HG03039 (cell line): Measurements from ENCODE around the gene CCDC148.
"Not testable (repeated sequence)": the region's sequence is repeated elsewhere in the genome, so short reads cannot be mapped to it uniquely, and the experiment has no call there.

Source experiments
- ATAC-seq: cut with Tn5 transposase; IDR thresholded peaks from one replicate; pipeline ENCODE4 v1.9.1; 2021; ENCODE audit warnings: mild to moderate bottlenecking, moderate library complexity; ENCODE audit not compliant: unreplicated experiment

CCDC148 gene

DNA sequence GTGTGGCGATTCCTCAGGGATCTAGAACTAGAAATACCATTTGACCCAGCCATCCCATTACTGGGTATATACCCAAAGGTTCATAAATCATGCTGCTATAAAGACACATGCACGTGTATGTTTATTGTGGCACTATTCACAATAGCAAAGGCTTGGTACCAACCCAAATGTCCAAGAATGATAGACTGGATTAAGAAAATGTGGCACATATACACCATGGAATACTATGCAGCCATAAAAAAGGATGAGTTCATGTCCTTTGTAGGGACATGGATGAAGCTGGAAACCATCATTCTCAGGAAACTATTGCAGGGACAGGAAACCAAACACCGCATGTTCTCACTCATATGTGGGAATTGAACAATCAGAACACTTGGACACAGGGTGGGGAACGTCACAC, 17.5 kb downstream of the CCDC148 start:
- not testable (repeated sequence) for ATAC-seq

DNA sequence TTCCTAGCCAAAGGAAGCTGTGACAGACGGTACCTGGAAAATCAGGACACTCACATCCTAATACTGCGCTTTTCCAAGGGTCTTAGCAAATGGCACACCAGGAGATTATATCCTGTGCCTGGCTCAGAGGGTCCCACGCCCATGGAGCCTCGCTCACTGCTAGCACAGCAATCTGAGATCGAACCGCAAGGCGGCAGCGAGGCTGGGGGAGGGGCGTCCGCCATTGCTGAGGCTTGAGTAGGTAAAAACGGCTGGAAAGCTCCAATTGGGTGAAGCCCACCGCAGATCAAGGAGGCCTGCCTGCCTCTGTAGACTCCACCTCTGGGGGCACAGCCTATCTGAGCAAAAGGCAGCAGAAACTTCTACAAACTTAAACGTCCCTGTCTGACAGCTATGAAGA, 22.8 kb downstream of the CCDC148 start:
- ATAC-seq = not testable (repeated sequence)

DNA sequence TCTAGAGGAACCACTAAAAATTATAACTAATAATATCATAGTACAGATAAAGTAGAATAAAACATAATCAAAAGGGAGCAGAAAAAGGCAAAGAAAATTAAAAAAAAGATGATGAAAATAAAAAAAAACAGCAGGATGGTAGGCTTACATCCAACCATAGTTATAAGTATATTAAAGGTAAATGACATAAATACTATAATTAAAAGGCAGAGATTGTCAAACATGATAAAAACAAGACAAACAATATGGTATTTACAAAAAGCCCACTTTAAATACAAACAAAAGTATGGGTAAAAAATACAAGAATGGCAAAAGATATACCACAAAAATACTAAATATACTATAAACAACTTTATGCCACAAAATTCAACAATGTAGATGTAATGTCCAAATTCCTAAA, 24.4 kb downstream of the CCDC148 start:
- no peak for ATAC-seq

DNA sequence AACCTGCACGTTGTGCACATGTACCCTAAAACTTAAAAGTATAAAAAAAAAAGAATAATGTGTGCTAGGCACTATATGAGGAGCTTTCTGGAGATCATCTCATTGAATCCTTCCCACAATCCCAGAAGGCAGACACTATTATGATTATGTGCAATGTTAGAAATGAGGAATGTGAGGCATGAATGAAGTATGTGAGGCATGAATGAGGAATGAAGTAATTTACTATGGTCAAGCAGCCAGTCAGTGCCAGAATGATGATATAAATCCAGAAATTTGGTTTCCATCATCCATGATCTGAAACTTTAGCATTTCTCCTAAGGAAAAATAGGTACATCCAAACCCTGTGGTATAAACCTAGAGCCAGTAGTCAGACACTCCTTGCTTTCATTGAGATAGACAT, 42.0 kb downstream of the CCDC148 start:
- ATAC-seq = no peak

DNA sequence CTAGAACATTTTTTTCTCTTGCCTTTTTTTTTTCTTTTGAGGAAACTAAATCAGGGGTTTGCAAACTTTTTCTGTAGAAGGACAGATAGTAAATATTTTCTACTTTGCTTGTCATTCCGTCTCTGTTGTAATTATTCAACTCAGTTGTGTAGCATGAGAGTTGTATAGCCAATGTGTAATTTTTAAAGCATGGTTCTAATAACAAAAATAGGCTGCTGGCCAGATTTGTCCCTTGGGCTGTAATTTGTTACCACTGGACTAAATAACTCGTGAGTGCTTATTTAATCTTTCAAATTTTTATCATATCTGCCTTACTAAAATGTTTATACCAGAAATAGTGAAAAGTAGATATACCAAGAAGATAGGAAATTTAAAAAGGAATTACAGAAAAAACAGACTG, 43.0 kb downstream of the CCDC148 start:
- no peak for ATAC-seq

DNA sequence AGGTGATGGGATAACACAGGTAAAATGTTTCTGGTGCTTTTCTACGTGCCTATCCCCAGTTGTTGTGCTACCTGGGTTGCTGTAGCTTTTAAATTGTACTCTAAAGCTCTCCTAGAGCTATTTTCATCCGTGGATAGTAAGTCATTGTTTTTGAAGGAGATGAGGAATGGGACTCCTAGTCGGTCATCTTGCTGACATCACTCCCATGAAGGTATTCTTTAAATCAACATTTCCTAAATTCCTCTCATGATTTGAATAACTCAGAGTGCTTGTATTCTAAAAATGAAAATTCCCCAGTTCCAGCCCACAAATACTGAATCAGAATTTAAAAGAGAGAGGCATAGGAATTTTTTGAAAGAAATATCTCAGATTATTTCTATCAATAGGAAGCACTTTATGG, 44.3 kb downstream of the CCDC148 start:
- ATAC-seq = no peak

DNA sequence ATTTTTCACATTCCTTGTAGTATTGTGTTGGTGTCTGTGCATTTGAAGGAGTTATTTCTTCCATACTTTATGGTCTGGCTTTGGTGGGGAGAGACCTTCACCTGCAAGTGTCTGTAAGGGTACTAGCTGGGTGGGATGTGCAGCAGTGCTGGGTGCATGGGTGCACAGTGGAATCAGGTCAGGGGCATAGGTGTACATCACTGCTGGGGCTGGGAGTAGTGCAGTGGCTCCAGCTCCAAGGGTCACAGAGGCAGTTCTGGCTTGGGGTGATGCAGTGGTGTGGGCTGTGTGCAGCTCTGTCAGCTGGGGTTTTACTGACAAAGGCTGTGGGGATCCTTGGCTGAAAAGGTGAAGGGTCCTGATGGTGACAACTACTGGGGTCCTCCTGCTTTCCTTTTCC, 44.8 kb downstream of the CCDC148 start:
- ATAC-seq = no peak

DNA sequence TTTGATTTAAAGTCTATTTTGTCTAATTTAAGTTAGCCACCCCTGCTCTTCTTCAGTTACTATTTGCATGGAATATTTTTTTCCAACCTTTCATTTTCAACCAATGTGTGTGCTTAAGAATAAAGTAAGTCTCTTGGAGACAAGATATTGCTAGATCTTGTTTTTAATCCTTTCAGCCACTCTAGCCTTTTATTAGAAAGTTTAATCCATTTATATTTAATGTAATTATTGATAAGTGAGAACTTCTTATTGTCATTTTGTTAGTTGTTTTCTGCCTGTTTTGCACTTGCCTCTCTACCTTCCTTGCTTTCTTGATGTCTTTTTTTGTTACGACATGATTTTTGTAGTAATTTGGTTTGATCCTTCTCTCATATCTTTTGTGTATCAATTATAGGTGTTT, 46.4 kb downstream of the CCDC148 start:
- ATAC-seq = no peak

DNA sequence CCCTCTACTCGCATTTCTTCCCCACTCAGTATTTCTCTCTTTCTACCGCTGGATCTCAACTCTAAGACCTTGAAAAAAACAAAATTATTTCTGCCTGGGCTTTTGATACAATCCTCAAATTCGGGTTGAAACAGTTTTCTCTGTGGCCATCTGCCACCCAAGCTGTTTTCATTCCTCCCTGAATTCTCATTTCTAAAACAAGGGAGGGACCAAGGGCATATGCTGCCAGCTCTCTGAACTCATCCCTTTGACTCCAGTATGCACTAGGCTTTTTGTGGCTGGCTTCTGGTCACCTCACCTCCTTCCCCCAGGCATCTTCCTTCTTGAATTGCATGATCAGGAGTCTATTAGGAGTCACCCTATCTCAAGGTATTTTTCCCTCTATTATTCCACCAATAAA, 49.5 kb downstream of the CCDC148 start:
- no peak for ATAC-seq

DNA sequence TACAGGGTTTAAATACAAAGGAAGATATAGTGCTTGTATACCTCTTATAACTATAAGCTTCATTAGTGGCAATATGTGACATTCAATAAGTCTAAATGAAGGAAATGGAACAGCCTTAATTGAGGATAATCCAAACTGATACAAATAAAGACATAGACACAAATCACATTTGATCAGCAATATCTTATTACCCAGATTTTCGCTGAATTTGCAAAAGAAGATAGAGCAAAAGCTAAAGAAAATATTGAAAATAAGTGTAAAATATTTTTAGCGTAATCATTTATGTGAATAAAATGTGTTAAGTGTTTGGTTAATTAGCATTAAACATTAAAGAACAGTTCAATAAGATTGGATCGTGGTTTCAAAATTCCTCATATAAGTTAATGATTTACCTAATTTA, 51.2 kb downstream of the CCDC148 start:
- ATAC-seq = no peak

DNA sequence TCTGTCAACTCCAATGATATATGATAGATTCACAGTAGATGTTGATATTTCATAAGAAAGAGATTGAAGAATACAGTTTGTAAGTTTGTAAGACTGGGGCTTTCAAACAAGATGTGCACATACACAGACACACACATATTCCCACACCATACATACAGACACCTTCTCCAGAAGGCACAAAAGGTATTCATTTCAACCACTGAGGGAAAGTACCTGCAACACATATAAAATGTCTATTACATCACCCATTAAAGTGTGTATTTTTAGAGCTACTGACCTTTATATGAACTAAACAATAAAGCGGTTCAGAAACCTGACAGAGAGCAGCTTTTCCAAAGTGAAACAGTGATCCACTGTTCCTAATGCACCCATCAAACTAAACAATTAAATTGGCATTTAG, 53.3 kb downstream of the CCDC148 start:
- ATAC-seq = no peak

DNA sequence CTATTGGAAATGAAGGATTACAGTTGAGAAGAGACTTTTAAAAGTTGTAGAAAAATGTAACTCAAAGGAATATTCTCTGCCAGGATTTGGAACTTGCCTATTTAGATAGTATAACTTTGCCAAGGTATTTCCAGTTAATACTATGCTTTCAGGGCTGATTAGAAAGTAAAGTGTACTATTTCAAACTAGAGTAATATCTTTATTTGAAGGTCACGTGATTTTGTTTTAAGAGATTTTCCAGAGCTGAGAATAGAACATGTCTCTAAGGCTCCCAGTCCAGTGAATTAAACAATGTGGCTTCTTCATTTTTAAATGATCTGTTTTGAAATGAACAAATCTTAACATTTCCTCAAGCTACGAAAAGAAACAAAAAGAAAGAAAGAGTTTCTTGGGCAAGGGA, 53.9 kb downstream of the CCDC148 start:
- no peak for ATAC-seq

DNA sequence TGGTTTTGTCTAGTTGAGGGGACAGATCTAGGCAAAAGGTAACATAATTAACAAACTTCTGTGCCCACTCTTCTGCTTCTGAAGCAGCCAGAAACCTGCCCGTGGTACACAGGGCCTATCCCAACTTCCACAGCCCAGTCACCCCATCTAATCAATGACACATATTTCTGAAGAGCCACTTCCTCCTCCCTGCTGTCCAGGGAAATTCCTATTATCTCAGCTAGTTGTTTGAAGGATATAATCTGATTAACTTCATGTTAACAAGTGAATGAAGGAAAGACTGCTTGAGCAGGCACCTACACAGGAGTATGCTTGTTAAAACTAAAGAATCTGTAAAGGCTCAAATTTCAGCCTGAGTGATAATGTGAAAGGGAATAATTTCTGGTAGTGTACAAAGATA, 61.4 kb downstream of the CCDC148 start:
- ATAC-seq = no peak

DNA sequence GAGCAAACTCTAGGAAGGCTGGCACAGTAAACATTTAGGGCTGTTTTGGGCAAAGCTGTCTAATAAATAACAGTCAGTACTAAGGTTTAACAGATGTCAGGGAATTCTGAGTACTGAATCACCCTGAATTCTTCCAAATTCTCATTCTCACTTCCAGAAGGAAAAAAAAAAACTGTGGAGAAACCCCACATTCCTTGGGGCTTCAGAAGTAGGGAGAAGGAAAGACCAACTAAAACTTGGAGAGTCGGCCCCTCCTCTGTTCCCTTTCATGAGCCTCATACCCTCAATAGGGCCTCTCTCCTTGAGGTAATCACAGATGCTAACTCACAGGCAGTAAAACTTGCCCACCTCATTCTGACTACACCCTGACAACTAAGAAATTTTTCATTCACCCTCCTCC, 62.1 kb downstream of the CCDC148 start:
- no peak for ATAC-seq

DNA sequence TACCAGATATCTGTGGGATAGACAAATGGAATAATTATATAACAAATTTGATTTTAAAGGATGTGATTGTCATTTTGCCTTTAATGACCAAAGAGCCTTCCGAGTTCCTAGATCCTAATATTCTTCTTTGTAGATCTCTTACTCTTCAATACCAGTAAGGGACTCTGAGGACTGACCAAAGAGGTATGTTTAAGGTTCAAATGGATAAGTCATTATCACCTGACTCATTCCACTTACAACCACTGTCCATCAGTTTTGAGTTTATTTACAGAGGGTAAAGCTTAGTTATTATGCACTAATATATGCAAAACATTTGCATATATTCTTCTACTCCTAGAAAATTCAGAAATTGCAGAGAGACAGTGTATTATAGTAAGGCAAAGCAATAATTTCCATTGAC, 62.7 kb downstream of the CCDC148 start:
- ATAC-seq = no peak

DNA sequence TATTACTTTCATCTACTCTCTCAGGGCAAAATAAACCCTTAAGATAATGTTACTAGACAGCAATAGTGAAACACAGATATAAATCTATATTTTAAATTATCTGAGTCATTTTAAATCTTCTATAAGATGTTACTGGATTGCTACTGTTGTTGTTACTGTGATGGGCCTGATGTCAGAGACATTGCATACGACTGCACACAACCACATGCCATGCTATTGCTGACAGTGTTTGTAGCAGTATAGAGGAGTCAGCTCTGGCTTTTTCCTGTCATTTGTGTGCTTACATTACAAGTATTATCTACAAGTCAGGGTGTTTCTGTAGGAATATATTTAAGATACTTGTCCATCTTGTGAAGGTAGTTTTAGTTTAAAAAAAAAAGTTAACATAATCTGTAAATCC, 63.9 kb downstream of the CCDC148 start:
- no peak for ATAC-seq

DNA sequence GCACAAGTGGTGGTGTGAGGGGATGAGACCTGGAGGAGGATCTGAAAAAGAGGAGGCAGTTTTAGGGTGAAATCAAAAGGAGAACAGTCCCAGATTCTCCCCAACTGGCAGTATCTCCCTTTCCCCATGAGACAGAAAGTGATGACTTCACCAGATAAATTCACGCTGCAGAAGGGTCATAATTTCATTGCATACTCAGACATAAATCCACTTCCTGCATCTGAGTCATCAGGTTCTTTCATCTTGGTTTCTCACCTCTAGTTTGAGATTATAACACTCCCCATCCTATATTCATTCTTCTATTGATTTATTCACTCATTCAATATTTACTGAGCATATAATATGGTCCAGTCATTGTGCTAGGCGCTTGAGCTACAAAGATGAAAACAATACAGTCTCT, 64.7 kb downstream of the CCDC148 start:
- no peak for ATAC-seq

DNA sequence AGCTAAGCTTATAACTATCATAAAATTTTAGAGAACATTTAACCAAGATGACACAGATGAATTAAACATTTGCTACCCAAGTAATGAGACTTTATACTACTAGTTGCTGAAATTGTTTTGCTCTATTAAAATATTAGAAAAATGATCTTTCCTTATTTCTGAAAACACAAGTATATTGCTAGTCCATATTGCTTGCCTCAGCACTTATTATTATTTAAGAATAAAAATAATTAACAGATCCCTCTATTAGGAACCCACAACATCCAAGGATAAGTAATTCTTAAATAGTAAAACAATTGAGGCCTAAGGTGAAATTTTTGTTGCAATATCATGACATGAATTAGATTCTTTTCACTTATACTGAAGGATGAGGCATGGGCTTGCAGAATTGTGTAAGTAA, 65.2 kb downstream of the CCDC148 start:
- no peak for ATAC-seq

DNA sequence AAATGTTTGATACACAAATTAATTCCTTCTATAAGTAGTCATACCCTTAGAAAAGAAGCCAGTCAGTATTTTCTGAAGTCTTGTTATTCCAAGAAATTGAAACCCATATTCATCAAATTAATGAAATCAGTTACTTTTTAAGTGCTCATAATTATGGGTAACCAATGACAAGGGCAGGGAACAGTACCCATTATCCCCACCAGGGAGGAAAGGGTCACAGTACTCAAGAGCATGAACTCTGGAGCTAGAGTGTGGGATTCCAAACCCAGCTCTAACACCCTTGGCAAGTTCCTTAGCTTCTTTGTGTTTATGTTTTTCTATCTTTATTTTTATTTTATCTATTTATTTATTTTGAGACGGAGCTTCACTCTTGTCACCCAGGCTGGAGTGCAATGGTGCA, 68.4 kb downstream of the CCDC148 start:
- ATAC-seq = no peak

DNA sequence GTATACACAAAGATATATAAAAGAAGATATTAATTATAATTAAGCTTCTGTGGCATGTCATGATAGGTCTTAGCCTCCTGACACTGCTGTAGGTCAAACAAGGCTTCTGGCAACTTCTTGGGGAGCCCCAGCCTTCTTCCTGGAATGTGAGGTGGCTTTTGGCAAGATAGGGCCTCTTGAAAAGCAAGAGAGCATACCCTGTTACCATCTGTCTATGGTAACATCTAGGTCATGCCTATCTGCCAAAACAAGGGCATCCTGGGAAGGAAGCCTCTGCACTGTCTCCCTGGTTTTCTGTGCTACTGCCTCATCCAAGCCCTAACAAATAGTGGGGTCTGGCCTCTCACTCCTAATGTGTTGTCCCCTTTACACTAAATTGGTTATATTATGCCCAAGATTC, 70.9 kb downstream of the CCDC148 start:
- no peak for ATAC-seq

DNA sequence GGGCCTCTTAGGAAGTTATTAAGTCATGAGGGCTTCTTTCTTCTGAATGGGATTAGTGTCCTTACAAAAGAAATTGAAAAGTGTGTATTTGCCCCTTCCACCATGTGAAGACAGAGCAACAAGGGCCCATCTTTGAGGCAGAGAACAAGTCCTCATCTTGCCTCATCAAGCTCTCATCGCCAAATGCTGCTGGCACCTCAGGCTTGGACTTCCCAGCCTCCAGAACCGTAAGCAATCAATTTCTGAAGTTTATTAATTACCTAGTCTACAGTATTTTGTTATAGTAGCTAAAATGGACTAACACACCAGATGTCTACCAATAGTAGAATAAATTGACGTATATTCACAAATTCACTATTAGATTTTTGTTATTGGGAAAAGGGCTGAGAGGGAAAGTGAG, 74.6 kb downstream of the CCDC148 start:
- no peak for ATAC-seq

DNA sequence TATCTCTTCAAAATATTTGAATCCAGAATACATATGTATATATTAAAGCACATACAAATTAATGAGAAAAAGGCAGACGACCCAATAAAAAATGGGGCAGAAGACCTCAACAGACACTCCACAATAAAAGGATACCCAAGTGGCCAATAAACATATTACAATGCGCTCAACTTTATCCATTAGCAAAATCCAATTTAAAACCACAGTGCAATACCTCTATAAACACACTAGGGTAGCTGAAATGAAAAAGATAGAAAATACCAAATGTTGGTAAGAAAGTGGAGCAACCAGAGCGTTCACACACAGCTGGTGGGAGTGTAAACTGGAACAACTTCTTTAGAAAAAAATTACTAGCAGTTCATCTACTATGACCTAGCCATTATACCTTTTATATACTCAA, 75.3 kb downstream of the CCDC148 start:
- ATAC-seq = no peak

DNA sequence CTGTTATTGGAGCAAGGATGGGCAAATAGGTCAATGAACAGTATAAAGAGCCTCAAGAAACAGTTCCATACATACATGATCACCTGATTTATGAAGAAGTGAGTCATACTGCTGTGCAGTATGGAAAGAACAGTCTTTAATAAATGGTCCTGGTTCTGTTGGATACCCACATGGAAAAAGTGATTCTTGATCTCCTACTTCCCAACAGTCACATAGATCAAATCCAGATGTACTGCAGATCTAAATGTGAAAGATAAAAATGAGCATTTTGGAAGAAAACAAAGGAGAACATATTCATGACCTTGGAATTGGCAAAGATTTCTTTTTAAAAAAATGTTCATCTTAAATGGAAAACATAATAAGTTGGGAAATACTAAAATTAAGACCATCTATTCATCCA, 75.8 kb downstream of the CCDC148 start:
- no peak for ATAC-seq

DNA sequence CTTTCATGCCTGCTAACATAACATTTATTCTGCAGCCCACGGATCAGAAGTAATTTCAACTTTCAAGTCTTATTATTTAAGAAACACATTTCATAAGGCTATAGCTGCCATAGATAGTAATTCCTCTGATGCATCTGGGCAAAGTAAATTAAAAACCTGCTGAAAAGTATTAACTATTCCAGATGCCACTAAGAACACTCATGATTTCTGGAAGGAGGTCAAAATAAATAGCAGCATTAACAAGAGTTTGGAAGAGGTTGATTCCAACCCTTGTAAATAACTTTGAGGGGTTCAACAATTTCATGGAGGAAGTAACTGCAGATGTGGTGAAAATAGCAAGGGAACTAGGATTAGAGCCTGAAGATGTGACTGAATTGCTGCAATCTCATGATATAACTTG, 77.6 kb downstream of the CCDC148 start:
- ATAC-seq = no peak
